Measurements from ENCODE around the gene YAP1. TPM values are rescaled to one million over a fixed set of nuclear protein-coding genes. Genes with fewer than 3 reads are reported as not detected.
A peak's percentile ranks its signal among the peaks of the same experiment; 100 is the strongest.

Gene YAP1
- total RNA-seq, 2 experiments from 2014 or later: not detected

DNA sequence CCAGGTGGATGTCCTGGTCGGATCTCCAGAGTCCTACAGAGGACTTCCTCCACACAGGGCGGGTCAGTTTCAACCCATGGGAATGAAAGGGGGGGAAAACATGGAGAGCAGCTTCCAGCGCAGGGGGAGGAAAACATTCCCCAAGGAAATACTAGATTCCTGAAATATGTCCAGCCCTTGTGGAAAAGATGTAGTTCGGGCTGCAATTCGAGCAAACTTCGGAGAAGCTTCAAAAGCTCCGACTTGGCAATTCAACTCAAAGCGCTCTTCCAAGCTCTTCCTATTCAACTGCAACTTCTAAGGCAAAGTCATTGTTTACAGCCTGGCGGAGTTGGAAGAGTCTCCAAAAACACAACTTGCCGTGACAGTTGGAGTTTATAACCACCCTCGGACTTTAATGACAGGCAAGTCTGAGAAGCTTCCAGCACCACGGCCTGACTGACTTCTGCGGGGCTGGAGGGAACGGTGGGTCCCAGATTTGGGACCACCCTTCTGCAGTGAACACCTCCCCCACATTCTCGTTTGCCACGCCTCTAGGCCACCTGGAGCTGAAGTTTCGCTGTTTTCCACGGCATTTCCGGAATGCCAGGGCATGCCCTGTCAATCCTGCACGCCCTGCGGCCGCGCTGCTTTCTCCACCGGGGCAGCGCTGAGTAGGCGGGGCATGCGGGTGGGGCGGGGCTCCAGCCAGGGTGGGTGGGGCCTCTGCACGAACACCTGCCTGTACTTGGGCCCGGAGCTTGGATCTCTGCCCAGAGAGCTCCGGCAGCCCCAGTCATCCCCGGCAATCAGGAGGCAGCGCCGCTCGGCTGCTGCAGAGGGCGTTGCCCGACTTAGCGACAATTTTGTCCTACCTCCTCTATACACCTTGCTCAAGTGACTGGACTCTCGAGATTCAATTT lies 158.1 kb downstream of the YAP1 start:
- CTCF ChIA-PET (ENCODE audit: unreplicated experiment): interaction anchor here (0.9 to 1.5 kb wide), 4 partner anchors 15 to 74 kb away, joined by 3 to 5 read pairs (median 4); no protein-coding TSS in a partner anchor
- Histone ChIP-seq H3K4me1 (ENCODE audit: insufficient read depth, low read length, poor library complexity, severe bottlenecking) (peaks cover 15% of the 10 kb centered on the region), H2AFZ (ENCODE audit: low read length) (peak overlapping the region; percentile 63; the same call in 1 of the 2 replicates), H4K20me1 (ENCODE audit: insufficient read depth, low read length) (no peaks in the 10 kb centered on the region), H3K9me3 (ENCODE audit: low read length) (no peaks in the 10 kb centered on the region), H3K27ac (ENCODE audit: low read depth, low read length, poor library complexity, severe bottlenecking) (no peak overlapping the region), H3K4me2 (ENCODE audit: low read length) (peak overlapping the region; percentile 65), H3K79me2 (ENCODE audit: insufficient read depth, low read depth, low read length) (no peaks in the 10 kb centered on the region), H3K4me3 (ENCODE audit: low read depth, low read length, poor library complexity, severe bottlenecking) (peak overlapping the region; percentile 49), H3K9me2 (ENCODE audit: insufficient read depth, low read length) (no peaks in the 10 kb centered on the region), H3K36me3 (ENCODE audit: insufficient read depth, low read length) (no peaks in the 10 kb centered on the region)
- intact Hi-C loops (cut with micrococcal nuclease; ENCODE audit: unreplicated experiment): no loop called here
- DNase-seq (ENCODE audit: low spot score): peak; percentile 75
- TF ChIP-seq, protein P1, sequence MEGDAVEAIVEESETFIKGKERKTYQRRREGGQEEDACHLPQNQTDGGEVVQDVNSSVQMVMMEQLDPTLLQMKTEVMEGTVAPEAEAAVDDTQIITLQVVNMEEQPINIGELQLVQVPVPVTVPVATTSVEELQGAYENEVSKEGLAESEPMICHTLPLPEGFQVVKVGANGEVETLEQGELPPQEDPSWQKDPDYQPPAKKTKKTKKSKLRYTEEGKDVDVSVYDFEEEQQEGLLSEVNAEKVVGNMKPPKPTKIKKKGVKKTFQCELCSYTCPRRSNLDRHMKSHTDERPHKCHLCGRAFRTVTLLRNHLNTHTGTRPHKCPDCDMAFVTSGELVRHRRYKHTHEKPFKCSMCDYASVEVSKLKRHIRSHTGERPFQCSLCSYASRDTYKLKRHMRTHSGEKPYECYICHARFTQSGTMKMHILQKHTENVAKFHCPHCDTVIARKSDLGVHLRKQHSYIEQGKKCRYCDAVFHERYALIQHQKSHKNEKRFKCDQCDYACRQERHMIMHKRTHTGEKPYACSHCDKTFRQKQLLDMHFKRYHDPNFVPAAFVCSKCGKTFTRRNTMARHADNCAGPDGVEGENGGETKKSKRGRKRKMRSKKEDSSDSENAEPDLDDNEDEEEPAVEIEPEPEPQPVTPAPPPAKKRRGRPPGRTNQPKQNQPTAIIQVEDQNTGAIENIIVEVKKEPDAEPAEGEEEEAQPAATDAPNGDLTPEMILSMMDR (conservative IDR thresholded peaks at IDR 0.05; ENCODE audit: low read length): peak; percentile 65
- no peak for TF ChIP-seq EZH2phosphoT487 (IDR thresholded peaks at IDR 0.05; ENCODE audit: borderline replicate concordance, low read depth, low read length)
- BruUV-seq (replicated peaks): no TSS peak
- POLR2A ChIA-PET: interaction anchor here (0.6 to 2.0 kb wide), 8 partner anchors 11 to 267 kb away, joined by 3 to 9 read pairs (median 4); no protein-coding TSS in a partner anchor

DNA sequence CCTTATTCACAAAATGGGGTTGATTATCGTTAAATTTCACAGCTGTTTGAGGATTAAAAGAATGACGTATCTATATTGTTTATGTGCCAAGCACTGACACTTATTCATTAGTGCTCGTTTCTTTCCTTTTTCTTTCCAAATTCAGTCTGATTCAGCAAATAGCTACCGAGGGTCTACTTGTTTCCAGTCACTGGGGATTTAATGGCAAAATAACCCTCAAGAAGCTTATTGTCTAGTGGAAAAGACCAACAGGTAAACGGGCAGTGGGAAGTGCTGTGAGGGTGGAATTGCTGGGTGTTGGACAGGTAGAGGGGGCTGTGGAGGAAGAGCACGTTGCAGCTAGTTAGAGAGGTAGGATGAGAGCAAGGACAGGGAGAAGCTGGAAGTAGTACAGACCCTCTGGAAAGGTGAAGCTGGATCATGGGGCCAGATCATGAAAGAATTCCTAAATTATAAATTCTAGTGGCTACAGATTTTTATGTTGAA lies 158.8 kb downstream of the YAP1 start:
- TF ChIP-seq, protein P1 (conservative IDR thresholded peaks at IDR 0.05; ENCODE audit: low read length): no peak; the same call in 1 of the 2 replicates
- TF ChIP-seq EZH2phosphoT487 (IDR thresholded peaks at IDR 0.05; ENCODE audit: borderline replicate concordance, low read depth, low read length): no peak
- peak overlapping the region; percentile 65 for H3K4me2 ChIP-seq (ENCODE audit: low read length)
- H3K9me2 ChIP-seq (ENCODE audit: insufficient read depth, low read length): no peaks in the 10 kb centered on the region
- no peak for DNase-seq (ENCODE audit: low spot score)
- no peaks in the 10 kb centered on the region for H3K9me3 ChIP-seq (ENCODE audit: low read length)
- no peaks in the 10 kb centered on the region for H4K20me1 ChIP-seq (ENCODE audit: insufficient read depth, low read length)
- intact Hi-C loops (cut with micrococcal nuclease; ENCODE audit: unreplicated experiment): no loop called here
- peak overlapping the region; percentile 63; the same call in 1 of the 2 replicates for H2AFZ ChIP-seq (ENCODE audit: low read length)
- peak overlapping the region; percentile 49 for H3K4me3 ChIP-seq (ENCODE audit: low read depth, low read length, poor library complexity, severe bottlenecking)
- BruUV-seq (replicated peaks): no TSS peak
- H3K36me3 ChIP-seq (ENCODE audit: insufficient read depth, low read length): no peaks in the 10 kb centered on the region
- POLR2A ChIA-PET: interaction anchor here (0.6 to 2.0 kb wide), 7 partner anchors 10 to 266 kb away, joined by 3 to 9 read pairs (median 3); no protein-coding TSS in a partner anchor
- CTCF ChIA-PET (ENCODE audit: unreplicated experiment): interaction anchor here (0.6 to 1.5 kb wide), 5 partner anchors 10 to 73 kb away, joined by 3 to 5 read pairs (median 4); no protein-coding TSS in a partner anchor
- H3K79me2 ChIP-seq (ENCODE audit: insufficient read depth, low read depth, low read length): no peaks in the 10 kb centered on the region
- no peak overlapping the region for H3K27ac ChIP-seq (ENCODE audit: low read depth, low read length, poor library complexity, severe bottlenecking)
- H3K4me1 ChIP-seq (ENCODE audit: insufficient read depth, low read length, poor library complexity, severe bottlenecking): peaks cover 15% of the 10 kb centered on the region

Measured in OCI-LY7 (cell line).